ENCODE results near the gene MGA. TPM values are rescaled to one million over a fixed set of nuclear protein-coding genes. Genes with fewer than 3 reads are reported as not detected.

The MGA gene
- total and polyA plus RNA-seq, 4 donors: 2.7 to 86.2 (median 14.1) TPM

DNA sequence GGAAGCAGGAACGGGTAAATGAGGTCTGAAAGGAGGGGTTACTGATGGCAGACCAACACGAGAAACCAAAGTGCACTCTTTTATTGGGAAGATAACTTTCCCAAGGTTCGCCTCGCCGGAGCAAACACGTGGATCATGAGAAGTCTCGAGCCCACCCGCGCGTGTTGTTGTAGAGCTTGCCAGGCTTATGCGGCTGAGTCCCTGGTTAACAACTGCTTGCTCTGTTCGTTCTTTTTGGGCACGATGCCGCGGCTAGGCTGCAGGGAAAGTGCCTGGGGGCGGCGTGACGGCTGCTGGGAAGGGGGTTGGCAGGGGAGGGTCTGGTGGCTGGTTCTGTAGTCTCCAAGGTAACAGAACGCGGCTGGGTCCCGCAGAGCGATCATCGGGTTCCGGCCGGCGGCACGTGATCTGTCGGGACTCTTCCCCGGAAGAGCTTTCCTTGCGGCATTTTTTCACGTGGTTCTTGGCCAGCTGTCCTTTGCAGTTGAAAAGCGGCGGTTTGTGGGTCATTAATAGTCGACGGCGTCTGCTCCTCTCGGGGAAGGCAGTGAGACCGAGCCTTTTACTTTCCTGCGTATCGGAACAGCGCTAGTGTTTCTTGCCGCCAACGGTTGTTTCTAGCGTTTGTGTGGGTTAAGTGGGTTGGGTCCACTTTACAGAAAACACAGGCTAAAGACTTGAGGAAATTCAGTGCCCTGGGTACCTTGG, 1.5 kb downstream of the MGA start:
- Histone ChIP-seq H3K36me3 (ENCODE audit: control insufficient read depth in 4 of 4, insufficient read depth in 4 of 4, low read length in 4 of 4) (no peaks in the 10 kb centered on the region), H3K9ac (ENCODE audit: insufficient read depth in 1 of 2, low read length in 2 of 2) (peak overlapping the region in 1 of 2 donors; percentile 86), H3K9me3 (ENCODE audit: control insufficient read depth in 4 of 4, insufficient read depth in 3 of 4, low read length in 3 of 4) (no peaks in the 10 kb centered on the region), H3K27ac (ENCODE audit: low read depth in 1 of 2, low read length in 1 of 2) (peak overlapping the region; percentile 64 to 86), H3K4me1 (ENCODE audit: control insufficient read depth in 5 of 5, insufficient read depth in 5 of 5, low read length in 5 of 5) (peaks cover 0 to 21% (median 9%) of the 10 kb centered on the region in 5 donors), H3K4me3 (peak overlapping the region; percentile 57), H3K27me3 (ENCODE audit: control insufficient read depth in 3 of 3, insufficient read depth in 3 of 3, low read length in 2 of 3) (no peaks in the 10 kb centered on the region)
- WGBS, 2 donors: 0% methylated on average over 44 of the region's 44 CpGs
- peak; percentile 19 for ATAC-seq (ENCODE audit: insufficient read depth, low FRiP score)
- TF ChIP-seq, protein P1, sequence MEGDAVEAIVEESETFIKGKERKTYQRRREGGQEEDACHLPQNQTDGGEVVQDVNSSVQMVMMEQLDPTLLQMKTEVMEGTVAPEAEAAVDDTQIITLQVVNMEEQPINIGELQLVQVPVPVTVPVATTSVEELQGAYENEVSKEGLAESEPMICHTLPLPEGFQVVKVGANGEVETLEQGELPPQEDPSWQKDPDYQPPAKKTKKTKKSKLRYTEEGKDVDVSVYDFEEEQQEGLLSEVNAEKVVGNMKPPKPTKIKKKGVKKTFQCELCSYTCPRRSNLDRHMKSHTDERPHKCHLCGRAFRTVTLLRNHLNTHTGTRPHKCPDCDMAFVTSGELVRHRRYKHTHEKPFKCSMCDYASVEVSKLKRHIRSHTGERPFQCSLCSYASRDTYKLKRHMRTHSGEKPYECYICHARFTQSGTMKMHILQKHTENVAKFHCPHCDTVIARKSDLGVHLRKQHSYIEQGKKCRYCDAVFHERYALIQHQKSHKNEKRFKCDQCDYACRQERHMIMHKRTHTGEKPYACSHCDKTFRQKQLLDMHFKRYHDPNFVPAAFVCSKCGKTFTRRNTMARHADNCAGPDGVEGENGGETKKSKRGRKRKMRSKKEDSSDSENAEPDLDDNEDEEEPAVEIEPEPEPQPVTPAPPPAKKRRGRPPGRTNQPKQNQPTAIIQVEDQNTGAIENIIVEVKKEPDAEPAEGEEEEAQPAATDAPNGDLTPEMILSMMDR (IDR thresholded peaks at IDR 0.05; ENCODE audit: control extremely low read depth, extremely low read depth): no peak
- peak; percentile 84 to 89 (median 87) for DNase-seq

DNA sequence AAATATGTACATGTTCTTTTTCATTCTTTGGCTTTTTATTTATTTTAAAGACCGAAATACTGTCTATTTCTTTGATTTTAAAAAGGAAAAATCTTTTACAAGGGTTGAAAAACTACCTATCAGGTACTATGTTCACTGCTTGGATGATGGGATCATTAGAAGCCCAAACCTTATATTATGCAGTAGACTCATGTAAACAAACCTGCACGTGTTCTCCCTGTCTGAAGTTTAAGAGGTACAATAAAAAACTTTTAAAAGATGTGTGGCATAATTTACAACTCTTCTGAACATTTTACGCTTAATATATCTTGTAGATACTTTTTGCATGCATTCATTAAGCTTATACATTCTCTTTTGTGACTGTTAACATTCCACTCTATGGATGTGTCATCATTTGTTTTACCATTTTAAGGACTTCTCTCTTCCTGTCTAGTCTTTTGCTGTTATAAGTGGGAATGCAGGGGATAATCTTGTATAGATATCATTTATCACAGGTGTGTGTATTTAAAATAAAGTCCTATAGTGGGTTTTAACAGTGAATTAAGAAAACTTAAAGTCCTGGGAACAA, 6.2 kb downstream of the MGA start:
- 77 to 86% methylated on average over 3 of the region's 3 CpGs for WGBS, 2 donors
- H3K27me3 ChIP-seq (ENCODE audit: control insufficient read depth in 3 of 3, insufficient read depth in 3 of 3, low read length in 2 of 3): no peaks in the 10 kb centered on the region
- H3K27ac ChIP-seq (ENCODE audit: low read depth in 1 of 2, low read length in 1 of 2): no peak overlapping the region
- TF ChIP-seq, protein P1 (IDR thresholded peaks at IDR 0.05; ENCODE audit: control extremely low read depth, extremely low read depth): no peak
- ATAC-seq (ENCODE audit: insufficient read depth, low FRiP score) (no peak), DNase-seq (no peak)
- peaks cover 0 to 8% (median 4%) of the 10 kb centered on the region in 4 donors for H3K36me3 ChIP-seq (ENCODE audit: control insufficient read depth in 4 of 4, insufficient read depth in 4 of 4, low read length in 4 of 4)
- no peak overlapping the region for H3K4me3 ChIP-seq
- H3K9me3 ChIP-seq (ENCODE audit: control insufficient read depth in 4 of 4, insufficient read depth in 3 of 4, low read length in 3 of 4): no peaks in the 10 kb centered on the region
- no peak overlapping the region for H3K9ac ChIP-seq (ENCODE audit: insufficient read depth in 1 of 2, low read length in 2 of 2)
- H3K4me1 ChIP-seq (ENCODE audit: control insufficient read depth in 5 of 5, insufficient read depth in 5 of 5, low read length in 5 of 5): peaks cover 0 to 13% (median 9%) of the 10 kb centered on the region in 5 donors

DNA sequence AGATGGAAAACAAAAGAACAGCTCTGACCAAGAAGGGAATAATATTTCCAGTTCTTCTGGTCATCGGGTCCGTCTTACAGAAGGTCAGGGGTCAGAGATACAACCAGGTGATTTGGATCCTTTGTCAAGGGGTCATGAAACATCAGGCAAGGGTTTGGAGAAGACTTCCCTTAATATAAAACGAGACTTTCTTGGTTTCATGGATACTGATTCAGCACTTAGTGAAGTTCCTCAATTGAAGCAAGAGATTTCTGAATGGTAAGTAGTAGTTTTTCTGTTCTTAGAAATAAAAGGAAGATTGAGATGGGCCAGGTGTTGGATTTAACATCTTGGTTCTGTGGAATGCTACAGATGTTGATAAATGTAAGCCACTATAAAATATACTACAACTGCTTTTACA, 9.5 kb downstream of the MGA start:
- no peak overlapping the region for H3K27ac ChIP-seq (ENCODE audit: low read depth in 1 of 2, low read length in 1 of 2)
- TF ChIP-seq, protein P1 (IDR thresholded peaks at IDR 0.05; ENCODE audit: control extremely low read depth, extremely low read depth): no peak
- peaks cover 0 to 10% (median 4%) of the 10 kb centered on the region in 5 donors for H3K4me1 ChIP-seq (ENCODE audit: control insufficient read depth in 5 of 5, insufficient read depth in 5 of 5, low read length in 5 of 5)
- DNase-seq (no peak), ATAC-seq (ENCODE audit: insufficient read depth, low FRiP score) (no peak)
- H3K36me3 ChIP-seq (ENCODE audit: control insufficient read depth in 4 of 4, insufficient read depth in 4 of 4, low read length in 4 of 4): peaks cover 0 to 8% (median 4%) of the 10 kb centered on the region in 4 donors
- no peak overlapping the region for H3K4me3 ChIP-seq
- H3K9me3 ChIP-seq (ENCODE audit: control insufficient read depth in 4 of 4, insufficient read depth in 3 of 4, low read length in 3 of 4): no peaks in the 10 kb centered on the region
- WGBS, 2 donors: 66 to 82% methylated on average over 3 of the region's 3 CpGs
- no peak overlapping the region for H3K9ac ChIP-seq (ENCODE audit: insufficient read depth in 1 of 2, low read length in 2 of 2)
- H3K27me3 ChIP-seq (ENCODE audit: control insufficient read depth in 3 of 3, insufficient read depth in 3 of 3, low read length in 2 of 3): no peaks in the 10 kb centered on the region

Measured in lung (tissue), 12 donors.